ENCODE measurements around the gene PRELID3B. TPM values are rescaled to one million over a fixed set of nuclear protein-coding genes. Genes with fewer than 3 reads are reported as not detected.

PRELID3B gene
- total and polyA plus RNA-seq, 2 of the 13 experiments (the other 11 are each of a cell fraction or from before 2014, with no cell fraction given) = 23.3 to 42.6 TPM

DNA sequence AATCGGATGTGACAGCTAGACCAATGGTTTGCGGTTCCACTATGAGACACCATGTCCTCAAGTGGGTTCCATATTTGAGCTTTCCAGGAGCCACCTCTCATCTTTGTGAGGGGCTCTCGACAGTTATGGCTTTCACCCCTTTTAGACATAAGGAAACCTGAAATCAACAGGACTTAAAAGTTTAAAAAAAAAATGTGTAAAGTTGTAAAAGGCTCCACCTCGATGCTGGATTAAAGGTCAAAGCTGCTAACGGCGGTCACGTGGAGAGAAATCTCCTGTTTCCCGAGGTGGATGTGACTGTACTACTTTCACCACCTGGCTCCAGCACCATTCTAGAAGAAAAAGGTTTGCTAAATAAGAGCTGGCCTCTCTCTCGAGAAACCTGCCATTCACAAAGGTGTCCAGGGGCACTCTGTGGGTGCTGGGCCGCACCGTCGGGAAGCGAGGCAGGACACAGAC, 11.0 kb downstream of the PRELID3B start (continued):
- TF ChIP-seq, protein P1, sequence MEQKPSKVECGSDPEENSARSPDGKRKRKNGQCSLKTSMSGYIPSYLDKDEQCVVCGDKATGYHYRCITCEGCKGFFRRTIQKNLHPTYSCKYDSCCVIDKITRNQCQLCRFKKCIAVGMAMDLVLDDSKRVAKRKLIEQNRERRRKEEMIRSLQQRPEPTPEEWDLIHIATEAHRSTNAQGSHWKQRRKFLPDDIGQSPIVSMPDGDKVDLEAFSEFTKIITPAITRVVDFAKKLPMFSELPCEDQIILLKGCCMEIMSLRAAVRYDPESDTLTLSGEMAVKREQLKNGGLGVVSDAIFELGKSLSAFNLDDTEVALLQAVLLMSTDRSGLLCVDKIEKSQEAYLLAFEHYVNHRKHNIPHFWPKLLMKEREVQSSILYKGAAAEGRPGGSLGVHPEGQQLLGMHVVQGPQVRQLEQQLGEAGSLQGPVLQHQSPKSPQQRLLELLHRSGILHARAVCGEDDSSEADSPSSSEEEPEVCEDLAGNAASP (CRISPR knock-in tag; IDR thresholded peaks at IDR 0.05; ENCODE audit: borderline replicate concordance) = no peak
- TF ChIP-seq CAMTA2 (CRISPR knock-in tag; IDR thresholded peaks at IDR 0.05; ENCODE audit: borderline replicate concordance) (0 out of 2 replicates have a peak, but pooled peaks have one; percentile 12), ADNP (CRISPR knock-in tag; IDR thresholded peaks at IDR 0.05) (no peak), MTF2 (CRISPR knock-in tag; IDR thresholded peaks at IDR 0.05; ENCODE audit: borderline replicate concordance) (no peak; the same call in 1 of the 2 replicates), HOXD1 (CRISPR knock-in tag; IDR thresholded peaks at IDR 0.05) (no peak), ZNF652 (CRISPR knock-in tag; IDR thresholded peaks at IDR 0.05; ENCODE audit: borderline replicate concordance, low read depth) (no peak), FOXJ3 (CRISPR knock-in tag; IDR thresholded peaks at IDR 0.05; ENCODE audit: borderline replicate concordance) (no peak), ZNF343 (CRISPR knock-in tag; IDR thresholded peaks at IDR 0.05) (0 out of 2 replicates have a peak, but pooled peaks have one; percentile 0), HOXA3 (CRISPR knock-in tag; IDR thresholded peaks at IDR 0.05) (no peak), ZNF792 (CRISPR knock-in tag; IDR thresholded peaks at IDR 0.05) (no peak), TCF7L2 (IDR thresholded peaks at IDR 0.05; ENCODE audit: low read depth, low read length) (no peak), RCOR2 (CRISPR knock-in tag; IDR thresholded peaks at IDR 0.05) (0 out of 2 replicates have a peak, but pooled peaks have one; percentile 9), RBM22 (optimal IDR thresholded peaks at IDR 0.05; ENCODE audit: low read length) (no peak), ZFP36L1 (CRISPR knock-in tag; IDR thresholded peaks at IDR 0.05) (0 out of 2 replicates have a peak, but pooled peaks have one; percentile 3)
- TF ChIP-seq, protein P2, sequence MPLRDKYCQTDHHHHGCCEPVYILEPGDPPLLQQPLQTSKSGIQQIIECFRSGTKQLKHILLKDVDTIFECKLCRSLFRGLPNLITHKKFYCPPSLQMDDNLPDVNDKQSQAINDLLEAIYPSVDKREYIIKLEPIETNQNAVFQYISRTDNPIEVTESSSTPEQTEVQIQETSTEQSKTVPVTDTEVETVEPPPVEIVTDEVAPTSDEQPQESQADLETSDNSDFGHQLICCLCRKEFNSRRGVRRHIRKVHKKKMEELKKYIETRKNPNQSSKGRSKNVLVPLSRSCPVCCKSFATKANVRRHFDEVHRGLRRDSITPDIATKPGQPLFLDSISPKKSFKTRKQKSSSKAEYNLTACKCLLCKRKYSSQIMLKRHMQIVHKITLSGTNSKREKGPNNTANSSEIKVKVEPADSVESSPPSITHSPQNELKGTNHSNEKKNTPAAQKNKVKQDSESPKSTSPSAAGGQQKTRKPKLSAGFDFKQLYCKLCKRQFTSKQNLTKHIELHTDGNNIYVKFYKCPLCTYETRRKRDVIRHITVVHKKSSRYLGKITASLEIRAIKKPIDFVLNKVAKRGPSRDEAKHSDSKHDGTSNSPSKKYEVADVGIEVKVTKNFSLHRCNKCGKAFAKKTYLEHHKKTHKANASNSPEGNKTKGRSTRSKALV (CRISPR knock-in tag; IDR thresholded peaks at IDR 0.05) = no peak; the same call in 1 of the 2 replicates
- TF ChIP-seq, protein P3, sequence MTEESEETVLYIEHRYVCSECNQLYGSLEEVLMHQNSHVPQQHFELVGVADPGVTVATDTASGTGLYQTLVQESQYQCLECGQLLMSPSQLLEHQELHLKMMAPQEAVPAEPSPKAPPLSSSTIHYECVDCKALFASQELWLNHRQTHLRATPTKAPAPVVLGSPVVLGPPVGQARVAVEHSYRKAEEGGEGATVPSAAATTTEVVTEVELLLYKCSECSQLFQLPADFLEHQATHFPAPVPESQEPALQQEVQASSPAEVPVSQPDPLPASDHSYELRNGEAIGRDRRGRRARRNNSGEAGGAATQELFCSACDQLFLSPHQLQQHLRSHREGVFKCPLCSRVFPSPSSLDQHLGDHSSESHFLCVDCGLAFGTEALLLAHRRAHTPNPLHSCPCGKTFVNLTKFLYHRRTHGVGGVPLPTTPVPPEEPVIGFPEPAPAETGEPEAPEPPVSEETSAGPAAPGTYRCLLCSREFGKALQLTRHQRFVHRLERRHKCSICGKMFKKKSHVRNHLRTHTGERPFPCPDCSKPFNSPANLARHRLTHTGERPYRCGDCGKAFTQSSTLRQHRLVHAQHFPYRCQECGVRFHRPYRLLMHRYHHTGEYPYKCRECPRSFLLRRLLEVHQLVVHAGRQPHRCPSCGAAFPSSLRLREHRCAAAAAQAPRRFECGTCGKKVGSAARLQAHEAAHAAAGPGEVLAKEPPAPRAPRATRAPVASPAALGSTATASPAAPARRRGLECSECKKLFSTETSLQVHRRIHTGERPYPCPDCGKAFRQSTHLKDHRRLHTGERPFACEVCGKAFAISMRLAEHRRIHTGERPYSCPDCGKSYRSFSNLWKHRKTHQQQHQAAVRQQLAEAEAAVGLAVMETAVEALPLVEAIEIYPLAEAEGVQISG (CRISPR knock-in tag; IDR thresholded peaks at IDR 0.05) = no peak
- TF ChIP-seq, protein P4, sequence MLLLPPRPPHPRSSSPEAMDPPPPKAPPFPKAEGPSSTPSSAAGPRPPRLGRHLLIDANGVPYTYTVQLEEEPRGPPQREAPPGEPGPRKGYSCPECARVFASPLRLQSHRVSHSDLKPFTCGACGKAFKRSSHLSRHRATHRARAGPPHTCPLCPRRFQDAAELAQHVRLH (CRISPR knock-in tag; IDR thresholded peaks at IDR 0.05; ENCODE audit: borderline replicate concordance, low read depth) = 0 out of 2 replicates have a peak, but pooled peaks have one; percentile 75
- TF ChIP-seq, protein P5, sequence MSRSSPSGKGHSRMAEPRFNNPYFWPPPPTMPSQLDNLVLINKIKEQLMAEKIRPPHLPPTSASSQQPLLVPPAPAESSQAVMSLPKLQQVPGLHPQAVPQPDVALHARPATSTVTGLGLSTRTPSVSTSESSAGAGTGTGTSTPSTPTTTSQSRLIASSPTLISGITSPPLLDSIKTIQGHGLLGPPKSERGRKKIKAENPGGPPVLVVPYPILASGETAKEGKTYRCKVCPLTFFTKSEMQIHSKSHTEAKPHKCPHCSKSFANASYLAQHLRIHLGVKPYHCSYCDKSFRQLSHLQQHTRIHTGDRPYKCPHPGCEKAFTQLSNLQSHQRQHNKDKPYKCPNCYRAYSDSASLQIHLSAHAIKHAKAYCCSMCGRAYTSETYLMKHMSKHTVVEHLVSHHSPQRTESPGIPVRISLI (CRISPR knock-in tag; IDR thresholded peaks at IDR 0.05; ENCODE audit: borderline replicate concordance) = 0 out of 2 replicates have a peak, but pooled peaks have one; percentile 26
- TF ChIP-seq, protein P6, sequence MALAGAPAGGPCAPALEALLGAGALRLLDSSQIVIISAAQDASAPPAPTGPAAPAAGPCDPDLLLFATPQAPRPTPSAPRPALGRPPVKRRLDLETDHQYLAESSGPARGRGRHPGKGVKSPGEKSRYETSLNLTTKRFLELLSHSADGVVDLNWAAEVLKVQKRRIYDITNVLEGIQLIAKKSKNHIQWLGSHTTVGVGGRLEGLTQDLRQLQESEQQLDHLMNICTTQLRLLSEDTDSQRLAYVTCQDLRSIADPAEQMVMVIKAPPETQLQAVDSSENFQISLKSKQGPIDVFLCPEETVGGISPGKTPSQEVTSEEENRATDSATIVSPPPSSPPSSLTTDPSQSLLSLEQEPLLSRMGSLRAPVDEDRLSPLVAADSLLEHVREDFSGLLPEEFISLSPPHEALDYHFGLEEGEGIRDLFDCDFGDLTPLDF (CRISPR knock-in tag; IDR thresholded peaks at IDR 0.05) = 0 out of 2 replicates have a peak, but pooled peaks have one; percentile 20
- TF ChIP-seq, protein P7, sequence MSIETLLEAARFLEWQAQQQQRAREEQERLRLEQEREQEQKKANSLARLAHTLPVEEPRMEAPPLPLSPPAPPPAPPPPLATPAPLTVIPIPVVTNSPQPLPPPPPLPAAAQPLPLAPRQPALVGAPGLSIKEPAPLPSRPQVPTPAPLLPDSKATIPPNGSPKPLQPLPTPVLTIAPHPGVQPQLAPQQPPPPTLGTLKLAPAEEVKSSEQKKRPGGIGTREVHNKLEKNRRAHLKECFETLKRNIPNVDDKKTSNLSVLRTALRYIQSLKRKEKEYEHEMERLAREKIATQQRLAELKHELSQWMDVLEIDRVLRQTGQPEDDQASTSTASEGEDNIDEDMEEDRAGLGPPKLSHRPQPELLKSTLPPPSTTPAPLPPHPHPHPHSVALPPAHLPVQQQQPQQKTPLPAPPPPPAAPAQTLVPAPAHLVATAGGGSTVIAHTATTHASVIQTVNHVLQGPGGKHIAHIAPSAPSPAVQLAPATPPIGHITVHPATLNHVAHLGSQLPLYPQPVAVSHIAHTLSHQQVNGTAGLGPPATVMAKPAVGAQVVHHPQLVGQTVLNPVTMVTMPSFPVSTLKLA (IDR thresholded peaks at IDR 0.05) = no peak

Measured in HepG2 (cell line).